Measurements from ENCODE around the gene LATS2. TPM values are rescaled to one million over a fixed set of nuclear protein-coding genes. Genes with fewer than 3 reads are reported as not detected.

LATS2 gene
- polyA plus RNA-seq, 4 donors: 23.6 to 28.3 (median 25.9) TPM

- no peak for DNase-seq (ENCODE audit: low read depth in 4 of 4, low spot score in 2 of 4)
These were observed 66.0 kb downstream of the LATS2 start for GRCh38 chr13:20995245-20995838.

GRCh38 chr13:20994441-20994821, 67.0 kb downstream of the LATS2 start:
- no peak for DNase-seq (ENCODE audit: low read depth in 4 of 4, low spot score in 2 of 4)

- no peak for DNase-seq (ENCODE audit: low read depth in 4 of 4, low spot score in 2 of 4)
These were observed 67.5 kb downstream of the LATS2 start for GRCh38 chr13:20993661-20994440.

DNA sequence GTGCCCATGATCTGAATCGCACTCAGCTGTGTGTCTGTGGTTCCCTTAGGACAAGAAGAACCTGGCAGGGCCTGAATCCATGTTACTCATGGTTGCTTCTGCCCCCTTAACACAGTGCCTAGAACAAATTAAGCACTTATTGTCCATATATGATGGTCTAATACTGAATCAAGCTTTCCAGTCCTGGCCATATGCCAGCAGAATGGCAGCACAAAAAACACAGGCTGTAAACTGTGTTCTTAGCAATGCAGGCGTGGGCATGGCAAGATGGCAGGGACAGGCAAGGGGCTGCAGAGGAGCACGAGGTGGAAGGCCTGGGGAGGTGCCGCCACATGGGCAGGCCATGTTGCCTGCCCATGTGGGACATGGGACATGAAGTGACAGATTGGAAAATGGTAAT, 68.2 kb downstream of the LATS2 start:
- no peak for DNase-seq (ENCODE audit: low read depth in 4 of 4, low spot score in 2 of 4)

- no peak for DNase-seq (ENCODE audit: low read depth in 4 of 4, low spot score in 2 of 4)
These were observed 69.5 kb downstream of the LATS2 start for GRCh38 chr13:20991741-20992520.

- no peak for DNase-seq (ENCODE audit: low read depth in 4 of 4, low spot score in 2 of 4)
These were observed 70.4 kb downstream of the LATS2 start for GRCh38 chr13:20990910-20991525.

DNA sequence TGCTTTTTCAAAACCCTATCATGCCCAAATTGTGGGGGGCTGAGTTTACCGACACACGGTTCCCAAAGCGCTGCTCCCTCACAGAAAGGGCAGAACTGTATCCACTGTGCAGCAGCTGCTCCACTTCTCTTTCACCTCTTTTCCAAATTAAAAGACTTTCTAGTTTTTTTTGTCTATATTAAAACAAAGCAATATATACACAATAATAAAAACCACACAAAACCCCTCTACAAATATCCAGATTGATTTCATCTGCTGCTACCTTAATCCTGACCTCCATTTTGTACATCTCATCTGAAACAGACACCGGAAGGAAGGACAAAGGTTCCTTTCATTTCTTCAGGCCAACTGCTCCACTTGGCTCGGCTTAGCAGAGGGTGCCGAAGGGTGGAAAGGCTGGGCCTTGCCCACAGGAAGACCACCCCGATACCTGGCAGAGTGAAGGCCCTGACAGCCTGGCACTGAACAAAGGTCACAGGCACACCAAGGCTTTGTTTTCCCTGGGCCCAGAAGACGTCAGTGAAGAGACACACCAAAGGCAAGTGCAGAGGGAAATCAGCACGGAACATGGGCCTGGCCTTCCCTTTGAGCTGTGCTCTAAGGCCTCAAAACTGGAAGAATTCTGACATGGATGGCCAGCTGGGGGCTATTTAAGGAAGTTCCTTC, 71.6 kb downstream of the LATS2 start:
- DNase-seq (ENCODE audit: low read depth in 4 of 4, low spot score in 2 of 4): no peak

DNA sequence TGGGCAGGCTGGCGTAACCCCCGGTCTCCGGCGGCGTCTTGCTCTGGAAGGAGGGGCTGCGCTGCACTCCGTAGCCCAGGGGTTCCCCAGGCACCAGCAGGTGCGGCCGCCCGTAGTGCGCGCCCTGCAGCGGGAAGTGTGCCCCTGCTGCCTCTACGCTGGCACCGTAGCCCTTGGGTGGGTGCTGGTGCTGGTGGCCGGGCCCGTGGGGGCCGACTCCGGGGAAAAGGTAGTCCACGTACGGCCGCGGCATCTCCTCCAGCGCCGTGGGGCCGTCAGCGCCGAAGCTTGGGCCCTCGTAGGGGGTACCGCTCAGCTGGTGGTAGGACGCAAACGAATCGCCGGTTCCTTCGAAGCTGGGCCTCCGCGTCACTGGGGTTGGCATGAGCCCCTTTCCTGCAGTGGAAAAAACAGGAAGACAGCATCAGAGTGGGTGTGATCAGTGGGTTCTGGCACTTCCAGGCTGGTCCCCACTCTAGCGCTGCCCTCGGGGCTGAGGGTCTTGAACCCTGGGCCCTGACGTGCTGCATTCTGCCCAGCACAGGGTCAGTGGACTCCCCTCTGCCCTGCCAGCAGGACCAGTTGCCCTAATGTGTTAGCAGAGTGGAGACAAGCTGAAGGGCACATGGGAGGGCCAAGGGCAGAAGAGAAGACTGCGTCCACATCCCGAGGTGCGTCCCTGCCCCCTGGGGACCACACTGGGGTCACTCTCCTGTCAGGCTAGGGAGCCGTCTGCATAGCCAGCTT, 72.3 kb downstream of the LATS2 start:
- no peak for DNase-seq (ENCODE audit: low read depth in 4 of 4, low spot score in 2 of 4)

- no peak for DNase-seq (ENCODE audit: low read depth in 4 of 4, low spot score in 2 of 4)
These were observed 73.1 kb downstream of the LATS2 start for GRCh38 chr13:20988033-20988908.

- no peak for DNase-seq (ENCODE audit: low read depth in 4 of 4, low spot score in 2 of 4)
These were observed 73.8 kb downstream of the LATS2 start for GRCh38 chr13:20987599-20987998.

- DNase-seq (ENCODE audit: low read depth in 4 of 4, low spot score in 2 of 4): no peak
These were observed 76.5 kb downstream of the LATS2 start for GRCh38 chr13:20984879-20985278.

DNA sequence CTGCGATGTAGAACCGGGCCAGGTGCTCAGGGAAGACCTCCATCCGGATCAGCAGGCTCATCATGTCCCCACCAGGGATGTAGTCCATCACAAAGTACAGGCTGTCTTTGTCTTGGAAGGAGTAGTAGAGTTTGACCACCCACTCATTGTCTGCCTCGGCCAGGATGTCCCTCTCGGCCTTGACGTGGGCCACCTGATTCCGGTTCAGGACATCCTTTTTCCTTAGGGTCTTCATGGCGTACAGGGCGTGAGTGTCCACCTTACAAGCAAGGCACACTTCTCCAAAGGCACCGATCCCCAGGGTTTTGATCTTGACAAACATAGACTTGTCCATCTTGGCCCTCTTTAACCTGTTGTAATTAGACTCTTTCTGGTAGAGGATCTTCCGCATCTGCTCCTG, 78.0 kb downstream of the LATS2 start:
- DNase-seq (ENCODE audit: low read depth in 4 of 4, low spot score in 2 of 4): no peak

DNA sequence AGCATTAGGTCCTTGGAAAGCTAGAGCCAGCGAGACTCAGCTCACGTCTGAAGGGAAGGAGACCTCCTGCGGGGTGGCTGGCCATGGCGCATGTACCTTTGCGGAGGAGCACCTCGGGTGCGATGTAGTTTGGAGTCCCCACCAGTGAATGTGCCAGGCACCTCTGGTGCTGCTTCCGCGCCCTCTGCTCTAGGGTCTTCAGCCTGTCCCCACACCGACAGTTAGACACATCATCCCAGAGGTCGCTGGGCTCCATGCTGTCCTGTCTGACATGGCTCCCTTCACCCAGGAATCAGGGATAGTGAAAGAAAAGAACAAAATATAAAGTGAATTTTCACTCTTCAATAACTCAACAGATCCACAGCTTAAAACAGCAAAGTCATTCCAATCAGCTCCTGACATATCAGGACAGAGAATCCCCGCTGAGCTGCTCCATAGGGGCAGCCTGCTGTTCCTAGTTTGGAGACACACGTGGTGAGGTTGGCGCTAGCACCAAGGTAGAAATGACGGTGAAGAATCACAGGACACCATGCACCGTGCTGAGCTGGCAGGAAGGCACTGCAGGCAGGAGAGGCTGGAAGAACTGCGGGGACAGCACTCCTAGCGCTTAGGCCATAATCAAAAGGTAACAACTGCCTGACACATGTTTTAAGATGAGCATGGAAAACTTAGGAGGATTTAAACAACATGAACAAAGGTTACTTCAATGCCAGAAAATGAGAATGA, 79.9 kb downstream of the LATS2 start:
- no peak for DNase-seq (ENCODE audit: low read depth in 4 of 4, low spot score in 2 of 4)

DNA sequence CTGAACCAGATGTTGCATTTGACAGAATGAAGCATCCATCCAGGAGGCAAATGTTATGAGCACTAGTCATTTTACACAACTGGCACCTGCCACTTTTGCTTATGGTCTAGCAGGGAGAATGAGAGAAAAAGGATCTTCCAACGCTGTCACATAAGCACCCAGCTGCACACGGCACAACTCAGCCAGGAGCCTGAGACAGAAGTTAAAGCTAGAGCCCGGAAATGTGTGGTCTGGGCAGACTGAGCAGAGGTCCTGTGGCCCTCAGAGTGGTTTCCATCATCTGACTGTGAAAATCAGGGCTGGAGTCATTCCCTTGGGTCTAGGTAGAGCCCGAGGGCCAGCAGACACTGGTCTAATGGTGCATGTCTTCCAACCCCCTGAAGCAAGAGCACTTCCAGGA, 80.5 kb downstream of the LATS2 start:
- DNase-seq (ENCODE audit: low read depth in 4 of 4, low spot score in 2 of 4): no peak

DNA sequence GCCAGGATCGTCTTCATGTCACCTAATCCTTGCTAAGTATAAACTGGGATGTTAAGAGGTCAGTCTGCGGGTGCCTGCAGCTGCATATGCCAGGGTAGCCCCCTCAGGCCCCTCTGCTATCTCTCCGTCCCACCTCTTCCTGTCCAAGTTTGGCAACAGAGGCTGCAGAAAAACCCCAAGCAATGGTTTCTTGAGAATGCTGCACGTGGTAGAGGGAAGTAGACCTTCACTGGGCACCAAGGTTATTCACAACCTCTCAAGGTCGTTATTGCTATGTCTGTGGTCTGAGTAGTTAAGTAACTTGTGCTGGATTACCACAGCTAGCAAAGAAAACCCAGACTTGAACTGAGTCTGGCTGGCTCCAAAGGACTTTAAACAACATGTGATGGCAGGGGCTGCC, 81.0 kb downstream of the LATS2 start:
- DNase-seq (ENCODE audit: low read depth in 4 of 4, low spot score in 2 of 4): no peak

DNA sequence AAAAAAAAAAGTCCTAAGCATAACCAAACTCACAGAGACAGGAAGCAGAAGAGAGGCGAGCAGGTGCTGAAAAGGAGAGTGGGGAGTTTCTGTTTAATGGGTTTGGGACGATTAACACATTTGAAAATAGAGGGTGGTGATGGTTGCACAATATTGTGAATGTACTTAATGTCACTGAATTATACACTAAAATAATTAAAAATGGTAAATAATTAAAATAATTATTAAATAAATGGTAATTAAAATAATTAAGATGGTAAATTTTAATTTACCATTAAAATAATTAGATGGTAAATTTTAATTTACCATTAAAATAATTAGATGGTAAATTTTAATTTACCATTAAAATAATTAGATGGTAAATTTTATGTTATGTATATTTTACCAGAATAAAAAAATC, 84.0 kb downstream of the LATS2 start:
- no peak for DNase-seq (ENCODE audit: low read depth in 4 of 4, low spot score in 2 of 4)

GRCh38 chr13:20974981-20975585, 86.3 kb downstream of the LATS2 start:
- no peak for DNase-seq (ENCODE audit: low read depth in 4 of 4, low spot score in 2 of 4)

DNA sequence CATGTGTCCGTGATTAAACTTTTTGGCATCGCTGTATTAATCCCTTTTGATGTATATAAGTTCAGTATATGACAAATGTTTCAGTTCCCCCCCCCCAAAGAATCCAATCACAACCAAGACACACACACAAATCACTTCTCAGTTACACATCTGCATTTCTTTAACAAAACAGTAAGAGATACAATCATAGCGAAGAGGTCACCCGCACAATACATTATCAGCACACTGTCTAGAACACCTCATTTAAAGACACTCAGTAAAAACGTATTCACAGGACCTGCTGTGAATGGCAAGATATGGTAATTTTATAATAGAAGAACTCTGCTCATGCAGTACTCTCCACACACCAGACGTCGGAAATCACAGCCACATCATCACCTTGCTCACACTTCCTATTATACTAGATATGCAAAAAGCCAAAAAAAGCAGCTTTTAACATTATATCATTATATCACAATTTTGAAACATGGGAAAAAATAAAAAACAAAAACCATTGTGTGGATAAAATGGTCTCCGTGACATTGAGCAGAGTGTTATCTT, 87.4 kb downstream of the LATS2 start:
- DNase-seq (ENCODE audit: low read depth in 4 of 4, low spot score in 2 of 4): no peak
